Activated naive CD4-positive, alpha-beta T cell treated with anti-CD3 and anti-CD28 coated beads, Interleukin-2, amount 50 U/mL, for 72 hours (primary cell): ENCODE measurements around the gene FHL1. TPM values are rescaled to one million over a fixed set of nuclear protein-coding genes. Genes with fewer than 3 reads are reported as not detected.
A peak's percentile ranks its signal among the peaks of the same experiment; 100 is the strongest.

Experiments used
- ATAC-seq, 2 donors: fragments of 150-1000 bp; cut with Tn5 transposase; 2 replicates each; pipeline ENCODE4 v1.10.0; 2021; ENCODE audit warnings: mild to moderate bottlenecking in 2 of 2, moderate library complexity in 2 of 2
- DNase-seq, 2 donors: peaks; one replicate each; pipeline ENCODE4 v3.0.0; 2021 to 2022; ENCODE audit warnings: low spot score in 2 of 2
- H3K27ac Mint-ChIP-seq, 2 donors: one replicate each; pipeline ENCODE4 v1.8.0; 2022; ENCODE audit warnings: mild to moderate bottlenecking in 2 of 2, mixed read lengths in 2 of 2
- H3K36me3 Mint-ChIP-seq, 2 donors: one replicate each; pipeline ENCODE4 v1.8.0; 2022; ENCODE audit warnings: mixed read lengths in 2 of 2
- H3K9me3 Mint-ChIP-seq, 2 donors: one replicate each; pipeline ENCODE4 v1.8.0; 2022; ENCODE audit warnings: mixed read lengths in 2 of 2
- total RNA-seq, 2 donors: library from RNA; stranded (reverse); gene quantifications; one replicate each; pipeline ENCODE4 v1.2.3, GENCODE V29; 2022

The FHL1 gene
- total RNA-seq, 2 donors from 2014 or later: 6.9 to 22.9 TPM

GRCh38 chrX:136130931-136131833, 16.2 kb upstream of the FHL1 start:
- peak in 1 of 2 donors; percentile 4 for DNase-seq
- Mint-ChIP-seq H3K36me3 (no peaks in the 10 kb centered on the region), H3K27ac (peak overlapping the region; percentile 14 to 77), H3K9me3 (no peaks in the 10 kb centered on the region)
- ATAC-seq: peak; percentile 86 to 89

GRCh38 chrX:136138939-136139338, 8.4 kb upstream of the FHL1 start:
- ATAC-seq: no peak
- DNase-seq: no peak
- no peaks in the 10 kb centered on the region for H3K9me3 Mint-ChIP-seq
- H3K27ac Mint-ChIP-seq: no peak overlapping the region
- no peaks in the 10 kb centered on the region for H3K36me3 Mint-ChIP-seq

DNA sequence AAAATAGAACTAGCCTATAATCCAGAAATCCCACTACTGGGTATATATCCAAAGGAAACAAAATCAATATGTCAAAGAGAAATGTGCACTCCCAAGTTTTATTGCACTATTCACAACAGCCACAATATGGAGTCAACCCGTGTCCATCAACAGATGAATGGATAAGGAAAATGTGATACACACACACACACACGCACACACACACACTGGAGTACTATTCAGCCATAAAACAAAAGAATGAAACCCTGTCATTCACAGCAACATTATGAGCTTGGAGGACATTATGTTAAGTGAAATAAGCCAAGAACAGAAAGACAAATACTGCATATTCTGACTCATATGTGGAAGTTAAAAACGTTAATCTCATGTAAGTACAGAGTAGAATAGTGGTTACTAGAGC, 5.8 kb upstream of the FHL1 start:
- H3K27ac Mint-ChIP-seq: no peak overlapping the region
- no peaks in the 10 kb centered on the region for H3K36me3 Mint-ChIP-seq
- ATAC-seq (no peak), DNase-seq (no peak)
- peaks cover 0 to 12% of the 10 kb centered on the region in 2 donors for H3K9me3 Mint-ChIP-seq

GRCh38 chrX:136142592-136142991, 4.7 kb upstream of the FHL1 start:
- no peak for ATAC-seq
- no peak overlapping the region for H3K27ac Mint-ChIP-seq

GRCh38 chrX:136143711-136144110, 3.6 kb upstream of the FHL1 start:
- DNase-seq (no peak), ATAC-seq (no peak)
- Mint-ChIP-seq H3K36me3 (no peaks in the 10 kb centered on the region), H3K27ac (peak overlapping the region in 1 of 2 donors; percentile 53), H3K9me3 (peaks cover 0 to 12% of the 10 kb centered on the region in 2 donors)

More at GRCh38 chrX:136142592-136142991, 4.7 kb upstream of the FHL1 start:
- no peaks in the 10 kb centered on the region for H3K36me3 Mint-ChIP-seq
- no peak for DNase-seq
- peaks cover 0 to 12% of the 10 kb centered on the region in 2 donors for H3K9me3 Mint-ChIP-seq

- DNase-seq: peak in 1 of 2 donors; percentile 5
- H3K36me3 Mint-ChIP-seq: no peaks in the 10 kb centered on the region
- H3K27ac Mint-ChIP-seq: no peak overlapping the region
- peak; percentile 46 to 66 for ATAC-seq
- H3K9me3 Mint-ChIP-seq: peaks cover 0 to 12% of the 10 kb centered on the region in 2 donors
Measured at GRCh38 chrX:136146614-136147314, 569 bp upstream of the FHL1 start.

GRCh38 chrX:136147976-136148375, 643 bp downstream of the FHL1 start:
- H3K27ac Mint-ChIP-seq: no peak overlapping the region
- H3K36me3 Mint-ChIP-seq: no peaks in the 10 kb centered on the region
- ATAC-seq (no peak), DNase-seq (no peak)
- H3K9me3 Mint-ChIP-seq: peaks cover 0 to 12% of the 10 kb centered on the region in 2 donors

DNA sequence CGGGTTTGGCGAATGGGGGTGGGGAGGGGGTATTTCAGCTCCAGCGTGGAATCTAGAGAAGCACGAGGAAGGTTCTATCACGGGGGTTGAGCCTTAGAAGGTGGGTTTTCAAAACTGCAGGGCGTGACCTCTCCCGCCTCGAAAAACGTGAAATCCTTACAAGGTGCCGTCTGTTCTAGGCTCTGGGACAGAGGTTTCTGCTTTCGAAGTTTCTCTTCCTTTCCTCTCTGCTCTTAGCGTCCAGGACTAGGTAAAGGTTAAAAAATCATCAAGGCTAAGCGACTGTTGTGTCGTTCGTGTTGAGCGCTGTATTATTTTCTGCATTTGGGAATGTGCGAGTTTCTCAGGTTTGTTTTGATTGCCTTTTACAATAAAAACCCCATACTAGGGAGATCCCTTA, 1.1 kb downstream of the FHL1 start:
- H3K36me3 Mint-ChIP-seq: no peaks in the 10 kb centered on the region
- no peak for DNase-seq
- no peak overlapping the region for H3K27ac Mint-ChIP-seq
- no peak for ATAC-seq
- H3K9me3 Mint-ChIP-seq: peaks cover 0 to 12% of the 10 kb centered on the region in 2 donors

DNA sequence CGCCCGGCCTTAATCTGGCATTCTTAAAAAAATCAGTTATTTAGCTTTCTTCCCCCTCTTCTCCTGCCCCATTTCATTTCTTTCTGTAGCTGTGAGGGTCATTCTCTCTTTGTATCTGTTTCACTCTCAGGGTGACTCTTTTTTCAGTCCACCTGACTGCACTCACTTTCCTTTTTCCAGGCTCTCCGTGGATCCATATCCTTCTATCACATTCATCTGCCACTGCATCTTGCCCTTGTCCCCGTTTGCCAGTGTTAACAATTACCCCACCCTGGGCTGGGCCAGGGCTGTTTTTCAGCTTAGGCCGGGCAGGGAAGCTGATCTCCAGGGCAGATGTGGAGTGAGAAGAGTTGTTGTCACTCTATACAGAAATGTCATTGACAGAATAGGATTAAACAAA, 7.7 kb downstream of the FHL1 start:
- ATAC-seq (no peak), DNase-seq (no peak)
- Mint-ChIP-seq H3K9me3 (no peaks in the 10 kb centered on the region), H3K27ac (no peak overlapping the region), H3K36me3 (no peaks in the 10 kb centered on the region)

- ATAC-seq (no peak), DNase-seq (no peak)
- Mint-ChIP-seq H3K9me3 (no peaks in the 10 kb centered on the region), H3K27ac (no peak overlapping the region), H3K36me3 (no peaks in the 10 kb centered on the region)
Measured at GRCh38 chrX:136156560-136157117, 9.3 kb downstream of the FHL1 start.

GRCh38 chrX:136157187-136157586, 9.9 kb downstream of the FHL1 start:
- Mint-ChIP-seq H3K27ac (no peak overlapping the region), H3K9me3 (no peaks in the 10 kb centered on the region), H3K36me3 (no peaks in the 10 kb centered on the region)
- DNase-seq: no peak
- no peak for ATAC-seq

DNA sequence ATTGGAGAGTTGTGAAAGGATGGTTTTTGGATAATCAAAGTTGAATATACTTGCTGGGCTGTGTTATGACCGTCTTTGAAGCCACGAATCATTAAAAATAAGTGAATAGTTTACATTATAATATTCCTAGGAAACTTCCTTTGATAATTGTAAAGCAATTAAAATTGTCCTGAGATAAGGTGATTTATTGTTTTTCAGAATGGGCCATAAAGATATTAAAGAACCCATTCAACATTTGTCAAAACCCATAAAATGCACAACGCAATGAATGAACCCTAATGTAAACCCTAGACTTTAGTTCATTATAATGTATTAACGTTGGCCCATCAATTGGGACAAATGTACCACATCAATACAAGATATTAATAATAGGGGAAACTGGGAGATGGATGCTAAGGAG, 11.4 kb downstream of the FHL1 start:
- H3K9me3 Mint-ChIP-seq: no peaks in the 10 kb centered on the region
- H3K36me3 Mint-ChIP-seq: no peaks in the 10 kb centered on the region
- H3K27ac Mint-ChIP-seq: no peak overlapping the region
- no peak for ATAC-seq
- no peak for DNase-seq

DNA sequence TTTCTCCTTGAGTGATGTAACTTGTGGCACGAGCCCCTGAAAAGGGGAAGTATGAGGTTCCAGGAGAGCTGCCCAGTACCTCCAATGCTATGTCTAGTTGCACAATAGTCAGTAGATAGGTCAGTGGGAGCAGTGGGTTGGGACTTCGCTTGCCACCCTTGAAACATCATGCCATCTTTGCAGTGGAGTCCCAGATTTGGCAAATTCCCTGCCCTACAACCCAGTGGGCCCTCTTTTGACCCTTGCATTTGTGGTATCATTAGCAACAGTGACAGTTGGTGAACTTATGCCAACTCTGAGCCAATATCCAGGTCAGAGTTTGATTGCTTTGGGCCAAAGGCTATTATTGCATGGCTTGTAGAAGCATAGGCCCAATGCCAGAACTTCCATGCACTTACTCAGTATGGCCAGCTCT, 12.3 kb downstream of the FHL1 start:
- no peaks in the 10 kb centered on the region for H3K36me3 Mint-ChIP-seq
- no peak overlapping the region for H3K27ac Mint-ChIP-seq
- H3K9me3 Mint-ChIP-seq: no peaks in the 10 kb centered on the region
- no peak for ATAC-seq
- DNase-seq: no peak

DNA sequence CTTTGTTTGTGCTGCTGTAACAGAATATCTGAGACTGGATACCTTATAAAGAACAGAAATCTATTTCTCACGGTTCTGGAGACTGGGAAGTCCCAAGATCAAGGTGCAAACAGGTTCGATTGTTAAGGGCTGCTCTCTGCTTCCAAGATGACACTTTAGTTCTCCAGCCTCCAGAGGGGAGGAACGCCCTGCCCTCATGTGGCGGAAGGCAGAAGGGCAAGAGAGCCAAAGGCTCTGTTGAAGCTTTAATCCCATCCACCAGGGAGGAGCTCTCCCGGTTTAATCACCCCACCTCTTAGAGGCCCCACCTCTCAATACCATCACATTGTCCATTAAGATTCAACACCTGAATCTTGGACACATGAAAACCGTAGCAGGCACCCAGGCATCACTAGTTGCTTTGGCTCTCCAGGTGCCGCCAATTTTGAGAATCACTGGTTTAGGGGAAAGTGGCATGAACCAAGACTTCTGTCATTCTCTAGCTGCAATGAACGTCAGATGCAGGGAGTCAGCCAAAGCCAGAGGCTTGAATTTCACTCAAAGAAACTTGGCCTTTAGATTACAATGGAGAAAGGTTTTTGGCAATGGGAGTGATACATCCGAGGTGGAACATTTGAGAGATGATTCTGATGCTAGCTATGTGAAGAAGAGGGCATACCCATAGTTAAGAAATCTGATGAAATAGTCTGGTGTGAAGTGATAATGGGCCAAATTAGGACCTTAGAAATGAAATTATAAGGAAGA, 15.7 kb downstream of the FHL1 start:
- Mint-ChIP-seq H3K27ac (no peak overlapping the region), H3K36me3 (no peaks in the 10 kb centered on the region), H3K9me3 (no peaks in the 10 kb centered on the region)
- peak; percentile 57 to 71 for ATAC-seq
- DNase-seq: peak; percentile 42 to 54

GRCh38 chrX:136163689-136164088, 16.4 kb downstream of the FHL1 start:
- Mint-ChIP-seq H3K36me3 (no peaks in the 10 kb centered on the region), H3K9me3 (no peaks in the 10 kb centered on the region), H3K27ac (no peak overlapping the region)
- ATAC-seq (no peak), DNase-seq (no peak)

DNA sequence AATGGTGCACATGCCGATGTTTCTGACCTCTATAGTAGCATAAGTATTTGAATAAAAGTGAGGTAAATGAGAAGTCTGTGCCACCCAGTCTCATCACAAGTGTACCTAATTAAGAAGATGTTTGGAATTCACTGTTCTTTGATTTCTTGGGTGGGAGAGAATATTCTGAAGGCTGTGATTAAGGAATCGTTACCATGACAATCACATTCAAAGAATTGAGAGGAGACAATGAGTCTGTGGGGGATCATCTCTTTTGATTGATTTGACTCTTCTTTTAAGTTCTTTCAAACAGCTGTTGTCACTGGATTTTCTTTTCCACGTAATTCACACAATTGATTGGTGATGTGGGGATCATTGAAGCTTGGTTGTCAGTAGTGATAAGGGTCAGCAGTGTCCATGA, 18.1 kb downstream of the FHL1 start:
- no peak for ATAC-seq
- DNase-seq: no peak
- no peaks in the 10 kb centered on the region for H3K9me3 Mint-ChIP-seq
- no peak overlapping the region for H3K27ac Mint-ChIP-seq
- no peaks in the 10 kb centered on the region for H3K36me3 Mint-ChIP-seq
